MG63 (cell line): Measurements from ENCODE around the gene CBLN3. TPM values are rescaled to one million over a fixed set of nuclear protein-coding genes. Genes with fewer than 3 reads are reported as not detected.
"Not testable (repeated sequence)": the region's sequence is repeated elsewhere in the genome, so short reads cannot be mapped to it uniquely, and the experiment has no call there.

Source experiments
- DNase-seq: peaks from one replicate; pipeline ENCODE4 v3.0.0-alpha.2; 2020
- H3K27me3 ChIP-seq: fragments of 250-450 bp; sonication (Bioruptor Pico); 2 replicates; pipeline ENCODE4 v1.5.1; 2020; ENCODE audit warnings: mild to moderate bottlenecking, moderate library complexity
- H3K36me3 ChIP-seq: fragments of 250-450 bp; sonication (Bioruptor Pico); 2 replicates; pipeline ENCODE4 v1.5.1; 2020; ENCODE audit warnings: mild to moderate bottlenecking, moderate library complexity
- H3K4me3 ChIP-seq: fragments of 250-450 bp; sonication (Bioruptor Pico); 2 replicates; pipeline ENCODE4 v1.5.1; 2020; ENCODE audit warnings: mild to moderate bottlenecking, moderate library complexity
- H3K9me3 ChIP-seq: fragments of 250-450 bp; sonication (Bioruptor Pico); 2 replicates; pipeline ENCODE4 v1.5.1; 2020; ENCODE audit warnings: mild to moderate bottlenecking, moderate library complexity
- total RNA-seq: library from RNA; depleted of rRNA; stranded (reverse); fragments of >200 nt; shearing (Covaris generic); gene quantifications from 2 replicates; pipeline ENCODE4 v1.2.3, GENCODE V29; 2014; ENCODE audit warnings: low replicate concordance; rRNA removed

CBLN3 gene
- 2.0 TPM in 1 of 2 replicates, not detected in the other for total RNA-seq

GRCh38 chr14:24429395-24430142 is at the start of gene CBLN3, which contains the start of gene KHNYN:
TSS of gene CBLN3 (minus strand) at chr14:24429668. CDS start at chr14:24429054, 614 bp downstream.
TSS of gene KHNYN (plus strand) at chr14:24429954. CDS start at chr14:24430731, 777 bp downstream.
- Histone ChIP-seq H3K4me3 (peak within 1 kb of the TSS; percentile 74), H3K27me3 (no peaks in the 10 kb centered on the region), H3K9me3 (no peaks in the 10 kb centered on the region), H3K36me3 (peaks cover 26% of the 10 kb centered on the region)
- peak; percentile 91 for DNase-seq

GRCh38 chr14:24475261-24475660 is 45.8 kb upstream of the CBLN3 start:
- Histone ChIP-seq H3K9me3 (no peaks in the 10 kb centered on the region), H3K36me3 (no peaks in the 10 kb centered on the region), H3K4me3 (no peak overlapping the region), H3K27me3 (no peaks in the 10 kb centered on the region)
- DNase-seq: no peak

GRCh38 chr14:24473211-24473610 is 43.7 kb upstream of the CBLN3 start:
- no peak for DNase-seq
- Histone ChIP-seq H3K4me3 (no peak overlapping the region), H3K9me3 (no peaks in the 10 kb centered on the region), H3K27me3 (no peaks in the 10 kb centered on the region), H3K36me3 (no peaks in the 10 kb centered on the region)

GRCh38 chr14:24470450-24470849 is 41.0 kb upstream of the CBLN3 start:
- DNase-seq, H3K4me3 ChIP-seq, H3K27me3 ChIP-seq, H3K36me3 ChIP-seq, H3K9me3 ChIP-seq: not testable (repeated sequence)

GRCh38 chr14:24465805-24466204 is 36.3 kb upstream of the CBLN3 start:
- DNase-seq: no peak
- Histone ChIP-seq H3K36me3 (no peaks in the 10 kb centered on the region), H3K27me3 (no peaks in the 10 kb centered on the region), H3K4me3 (no peak overlapping the region), H3K9me3 (no peaks in the 10 kb centered on the region)

- Histone ChIP-seq H3K9me3 (no peaks in the 10 kb centered on the region), H3K4me3 (no peak overlapping the region), H3K36me3 (no peaks in the 10 kb centered on the region), H3K27me3 (no peaks in the 10 kb centered on the region)
- DNase-seq: no peak
These were observed 35.9 kb upstream of the CBLN3 start for GRCh38 chr14:24465368-24465767.

GRCh38 chr14:24463884-24464785 is 34.7 kb upstream of the CBLN3 start:
- Histone ChIP-seq H3K4me3 (no peak overlapping the region), H3K9me3 (no peaks in the 10 kb centered on the region), H3K27me3 (no peaks in the 10 kb centered on the region), H3K36me3 (no peaks in the 10 kb centered on the region)
- no peak for DNase-seq

- no peaks in the 10 kb centered on the region for H3K9me3 ChIP-seq
- no peaks in the 10 kb centered on the region for H3K27me3 ChIP-seq
- no peaks in the 10 kb centered on the region for H3K36me3 ChIP-seq
- DNase-seq: no peak
- H3K4me3 ChIP-seq: no peak overlapping the region
These were observed 33.8 kb upstream of the CBLN3 start for GRCh38 chr14:24463017-24463883.

- Histone ChIP-seq H3K36me3 (no peaks in the 10 kb centered on the region), H3K27me3 (no peaks in the 10 kb centered on the region), H3K9me3 (no peaks in the 10 kb centered on the region), H3K4me3 (no peak overlapping the region)
- DNase-seq: no peak
These were observed 31.9 kb upstream of the CBLN3 start for GRCh38 chr14:24461336-24461735.

- Histone ChIP-seq H3K27me3 (no peaks in the 10 kb centered on the region), H3K9me3 (no peaks in the 10 kb centered on the region), H3K36me3 (no peaks in the 10 kb centered on the region), H3K4me3 (no peak overlapping the region)
- no peak for DNase-seq
These were observed 29.9 kb upstream of the CBLN3 start for GRCh38 chr14:24459331-24459730.

GRCh38 chr14:24458736-24459135 is 29.3 kb upstream of the CBLN3 start:
- Histone ChIP-seq H3K27me3 (no peaks in the 10 kb centered on the region), H3K36me3 (no peaks in the 10 kb centered on the region), H3K4me3 (no peak overlapping the region), H3K9me3 (no peaks in the 10 kb centered on the region)
- no peak for DNase-seq

- H3K9me3 ChIP-seq: no peaks in the 10 kb centered on the region
- H3K36me3 ChIP-seq: no peaks in the 10 kb centered on the region
- no peaks in the 10 kb centered on the region for H3K27me3 ChIP-seq
- no peak for DNase-seq
- no peak overlapping the region for H3K4me3 ChIP-seq
These were observed 27.5 kb upstream of the CBLN3 start for GRCh38 chr14:24456980-24457379.

- not testable (repeated sequence) for H3K27me3 ChIP-seq, H3K36me3 ChIP-seq, H3K9me3 ChIP-seq, DNase-seq, H3K4me3 ChIP-seq
These were observed 21.4 kb upstream of the CBLN3 start for GRCh38 chr14:24450828-24451227.

- Histone ChIP-seq H3K9me3 (no peaks in the 10 kb centered on the region), H3K27me3 (no peaks in the 10 kb centered on the region), H3K36me3 (peaks cover 14% of the 10 kb centered on the region), H3K4me3 (peak overlapping the region; percentile 78)
- DNase-seq: no peak
These were observed 13.7 kb upstream of the CBLN3 start for GRCh38 chr14:24443053-24443665.

- H3K9me3 ChIP-seq: no peaks in the 10 kb centered on the region
- no peaks in the 10 kb centered on the region for H3K27me3 ChIP-seq
- H3K4me3 ChIP-seq: peak within 1 kb of the TSS; percentile 78
- H3K36me3 ChIP-seq: peaks cover 21% of the 10 kb centered on the region
- DNase-seq: peak; percentile 92
These were observed 13.0 kb upstream of the CBLN3 start, which contains the start of gene SDR39U1 for GRCh38 chr14:24442240-24443052. TSS of gene SDR39U1 (minus strand) at chr14:24442776. CDS start at chr14:24442769, 7 bp downstream.
